ENCODE data around the gene CD8A. TPM values are rescaled to one million over a fixed set of nuclear protein-coding genes. Genes with fewer than 3 reads are reported as not detected.
A peak's percentile ranks its signal among the peaks of the same experiment; 100 is the strongest.

Gene CD8A
- total RNA-seq, 1 experiment from 2014 or later = not detected

DNA sequence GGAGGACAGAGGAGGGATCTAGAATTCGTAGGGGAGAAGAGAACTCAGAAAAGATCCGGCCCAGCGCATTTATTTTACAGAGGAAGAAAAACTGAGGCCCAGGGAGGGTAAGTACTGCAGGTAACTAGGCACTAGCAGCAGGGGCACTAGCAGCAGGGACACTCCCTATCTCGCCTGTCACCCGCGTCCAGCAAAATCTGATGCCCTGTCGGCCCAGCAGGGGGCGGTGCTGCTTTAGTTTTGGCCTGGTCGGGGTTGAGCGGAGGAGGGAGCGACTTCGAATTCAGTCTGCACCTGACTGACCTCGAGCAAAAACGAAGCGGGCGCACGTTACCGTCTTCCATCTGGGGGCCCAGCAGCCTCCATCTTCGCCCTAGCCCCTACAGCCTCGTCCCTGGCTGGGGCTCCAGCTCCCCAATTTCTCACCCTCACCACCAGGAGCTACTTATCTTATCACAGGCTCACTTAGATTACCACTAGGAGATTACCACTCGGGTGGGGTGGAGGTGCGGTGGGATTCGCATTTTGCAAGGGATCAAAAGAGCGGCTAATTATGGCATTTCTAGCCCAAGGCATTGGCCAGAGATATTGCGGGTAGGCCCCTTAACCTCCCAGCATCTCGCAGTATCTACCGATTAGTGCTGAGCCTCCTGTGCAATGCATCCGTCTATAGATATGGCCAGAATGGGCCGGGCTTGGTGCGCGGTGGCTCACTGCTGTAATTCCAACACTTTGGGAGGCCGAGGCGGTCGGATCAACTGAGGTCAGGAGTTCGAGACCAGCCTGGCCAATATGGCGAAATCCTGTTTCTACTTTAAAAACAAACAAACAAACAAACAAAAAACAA, 17.8 kb upstream of the CD8A start:
- peak; percentile 87 for DNase-seq (ENCODE audit: low read depth)

DNA sequence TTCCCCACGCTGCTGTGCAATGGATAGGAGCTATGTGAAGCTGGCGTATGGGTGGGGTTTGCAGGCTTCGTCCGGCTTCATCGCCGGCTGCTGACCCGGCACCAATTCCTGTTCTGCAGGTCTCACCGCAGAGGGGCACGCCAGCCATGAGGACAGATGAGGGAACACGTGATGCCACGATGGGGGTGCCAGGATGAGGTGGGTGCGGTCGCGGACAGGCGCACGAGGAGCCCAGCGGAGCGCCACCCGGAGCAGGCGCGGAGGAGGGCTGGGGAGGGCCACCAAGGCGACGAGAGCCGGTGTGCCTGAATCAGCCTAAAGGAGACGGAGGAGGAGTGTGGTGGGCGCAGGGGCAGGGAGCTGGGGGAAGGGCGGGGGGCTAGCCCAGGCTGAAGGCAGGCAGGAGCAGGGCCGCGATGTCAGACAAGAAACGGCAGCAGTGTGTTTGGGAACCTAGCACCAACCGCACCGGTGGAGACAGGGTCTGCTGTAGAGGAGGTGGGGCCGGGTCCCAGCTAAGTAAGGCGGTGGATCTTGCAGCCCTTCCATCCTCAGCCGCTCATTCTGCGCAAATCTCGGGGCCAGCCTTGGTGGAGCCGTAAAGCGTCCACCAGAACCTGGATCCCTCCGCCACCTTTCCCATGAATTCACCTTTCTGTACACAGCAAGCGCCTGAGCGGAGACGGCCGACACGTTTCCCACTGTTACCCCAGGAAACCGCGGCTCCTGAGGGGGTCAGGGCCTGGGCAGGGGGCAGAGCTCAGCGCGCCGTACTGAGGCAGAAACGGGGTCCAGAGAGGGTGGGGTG, 17.0 kb upstream of the CD8A start:
- peak; percentile 59 for DNase-seq (ENCODE audit: low read depth)

DNA sequence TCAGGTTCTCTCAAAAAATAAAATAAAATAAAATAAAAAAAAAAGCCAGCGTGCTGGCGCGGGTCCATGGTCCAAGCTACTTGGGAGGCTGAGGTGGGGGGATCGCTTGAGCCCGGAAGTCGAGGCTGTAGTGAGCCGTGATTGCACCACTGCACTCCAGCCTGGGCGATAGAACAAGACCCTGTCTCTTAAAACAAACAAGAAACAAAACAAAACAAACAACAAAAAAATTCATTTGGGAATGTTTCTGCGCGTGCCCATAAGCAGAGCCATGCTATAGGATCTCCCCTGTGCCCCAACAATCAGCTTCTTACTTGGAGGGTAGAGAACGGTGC, 16.4 kb upstream of the CD8A start:
- no peak for DNase-seq (ENCODE audit: low read depth)

DNA sequence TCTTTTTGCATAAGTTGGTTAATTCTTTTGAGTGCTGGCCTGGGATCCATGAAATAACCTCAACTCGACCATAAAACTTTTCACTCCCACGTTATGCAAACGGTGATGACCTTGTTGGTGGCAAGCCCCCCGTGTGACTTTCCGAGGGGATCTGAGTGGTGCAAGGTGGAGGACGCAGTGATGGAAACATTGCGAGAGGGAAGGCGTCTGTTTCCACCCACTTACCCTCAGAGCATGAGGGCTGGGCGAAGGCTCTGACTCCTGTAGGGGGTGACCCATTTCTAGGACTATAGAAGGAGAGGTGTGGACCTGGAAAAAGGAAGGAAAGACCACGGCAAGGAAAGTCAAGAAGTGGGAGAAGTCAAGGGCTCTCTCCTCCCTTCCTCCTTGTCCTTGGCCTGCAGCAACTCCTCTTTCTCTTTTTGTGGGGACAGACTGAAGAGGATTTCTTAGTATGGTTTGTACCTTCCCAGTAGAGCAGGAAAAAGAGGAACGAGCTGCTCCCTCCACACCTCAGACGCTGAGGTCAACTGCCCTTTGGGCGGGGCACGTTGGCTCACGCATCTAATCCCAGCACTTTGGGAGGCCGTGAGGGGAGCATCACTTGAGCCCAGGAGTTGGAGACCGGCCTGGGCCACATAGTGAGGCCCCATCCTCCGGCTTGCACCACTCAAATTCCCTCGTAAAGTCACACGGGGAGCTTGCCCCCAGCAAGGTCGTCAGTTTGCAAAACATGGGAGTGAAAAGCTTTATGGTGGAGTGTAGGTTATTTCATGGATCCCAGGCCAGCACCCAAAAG, 15.5 kb upstream of the CD8A start:
- no peak for DNase-seq (ENCODE audit: low read depth)

DNA sequence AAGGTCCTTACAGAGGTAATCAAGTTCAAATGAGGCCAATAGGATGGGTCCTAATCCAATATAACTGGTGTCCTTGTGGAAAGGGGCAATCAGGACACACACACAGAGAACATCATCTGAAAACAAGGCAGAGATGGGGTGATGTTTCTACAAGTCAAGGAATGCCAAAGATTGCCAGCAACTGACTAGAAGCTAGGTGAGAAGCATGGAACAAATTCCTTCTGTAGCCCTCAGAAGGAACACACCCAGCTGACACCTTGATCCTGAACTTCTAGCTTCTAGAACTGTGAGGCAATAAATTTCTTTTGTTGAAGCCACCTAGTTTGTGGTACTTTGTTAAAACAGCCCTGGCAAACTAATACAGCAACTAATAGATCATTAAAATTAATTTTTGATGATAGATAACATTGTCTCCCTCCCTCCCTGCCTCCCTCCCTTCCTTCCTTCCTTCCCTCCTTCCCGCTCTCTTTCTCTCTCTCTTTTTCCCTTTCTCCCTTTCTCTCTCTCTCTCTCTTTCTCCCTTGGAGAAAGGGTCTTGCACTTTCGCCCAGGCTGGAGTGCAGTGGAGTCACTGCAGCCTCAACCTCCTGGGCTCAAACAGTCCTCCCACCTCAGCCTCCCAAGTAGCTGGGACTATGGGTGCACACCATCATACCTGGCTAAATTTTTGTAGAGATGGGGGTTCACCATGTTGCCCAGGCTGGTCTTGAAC, 10.3 kb upstream of the CD8A start:
- DNase-seq (ENCODE audit: low read depth) = no peak

DNA sequence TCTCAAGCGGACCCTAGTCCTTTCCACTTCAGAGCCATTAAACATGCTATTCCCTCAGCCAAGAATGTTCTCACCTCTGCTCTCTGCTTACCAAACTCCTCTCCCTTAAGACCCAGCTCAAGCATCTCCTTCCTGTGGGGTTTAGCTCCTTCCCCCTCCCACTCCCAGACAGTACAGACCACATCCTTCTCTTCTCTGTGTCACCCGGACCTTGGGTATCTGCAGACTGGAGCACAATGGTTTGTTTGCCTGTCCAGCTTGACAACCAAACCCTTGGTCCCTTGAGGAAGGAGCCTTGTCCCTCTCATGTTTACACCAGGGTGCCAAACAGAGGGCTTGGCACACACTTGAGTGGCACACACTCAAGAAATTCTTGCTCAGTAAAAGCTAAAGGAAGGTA, 4.1 kb upstream of the CD8A start:
- no peak for DNase-seq (ENCODE audit: low read depth)

DNA sequence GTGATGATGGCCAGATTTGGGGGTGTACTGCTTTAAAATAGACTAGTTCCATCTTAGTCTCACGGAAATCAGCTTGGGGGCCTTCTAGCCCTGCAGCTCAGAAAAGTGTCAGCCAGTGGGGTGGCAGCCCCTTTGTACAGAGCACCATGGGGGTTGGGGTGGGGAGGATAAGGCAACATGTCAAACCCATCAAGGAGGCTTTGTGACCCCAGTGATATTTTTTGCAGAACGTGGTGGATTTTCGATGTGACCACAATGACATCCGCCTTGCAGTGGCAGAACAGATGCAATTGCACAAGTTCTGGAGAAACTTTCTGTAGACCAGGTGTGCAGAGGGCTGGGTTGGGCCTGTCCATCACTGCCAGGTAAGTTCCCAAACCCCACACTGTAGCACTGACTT, 3.0 kb upstream of the CD8A start:
- DNase-seq (ENCODE audit: low read depth) = no peak

DNA sequence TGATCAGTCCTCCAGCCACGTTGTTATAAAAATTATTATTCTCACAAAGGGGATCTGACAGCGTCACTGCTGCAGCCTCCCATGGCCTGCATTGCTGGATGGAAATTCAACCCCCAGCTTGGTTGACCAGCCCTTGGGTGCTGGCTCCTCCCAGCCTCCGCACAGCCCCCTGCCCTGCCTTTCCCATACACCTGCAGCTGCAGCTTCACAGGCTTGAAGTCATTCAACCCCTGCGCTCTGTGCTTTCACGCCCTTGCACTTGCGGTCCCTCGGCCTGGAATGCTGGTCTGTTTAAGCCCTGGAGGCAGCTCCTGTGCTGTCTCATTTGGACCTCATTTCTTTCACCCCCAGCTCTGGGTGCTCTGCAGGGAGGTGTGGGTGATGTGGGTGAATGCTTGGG, 860 bp upstream of the CD8A start:
- no peak for DNase-seq (ENCODE audit: low read depth)

DNA sequence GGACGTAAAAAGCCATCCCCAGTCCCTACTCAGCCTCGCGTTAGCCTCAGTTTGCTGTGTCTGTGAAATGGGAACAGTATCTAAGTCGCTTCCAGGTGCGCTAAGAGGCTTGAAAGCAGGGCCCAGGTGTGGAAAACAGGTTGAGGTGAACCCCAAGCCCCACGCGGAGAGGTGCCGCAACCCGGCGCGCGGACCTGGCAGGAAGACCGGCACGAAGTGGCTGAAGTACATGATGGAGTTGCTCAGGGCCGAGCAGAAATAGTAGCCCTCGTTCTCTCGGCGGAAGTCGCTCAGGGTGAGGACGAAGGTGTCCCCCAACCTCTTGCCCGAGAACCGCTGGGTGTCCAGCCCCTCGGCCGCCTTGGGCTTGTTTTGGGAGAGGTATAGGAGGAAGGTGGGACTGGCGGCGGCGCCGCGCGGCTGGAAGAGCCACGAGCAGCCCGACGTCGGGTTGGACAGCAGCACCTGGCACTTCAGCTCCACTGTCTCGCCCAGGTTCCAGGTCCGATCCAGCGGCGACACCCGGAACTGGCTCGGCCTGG, 508 bp downstream of the CD8A start:
- no peak for DNase-seq (ENCODE audit: low read depth)

DNA sequence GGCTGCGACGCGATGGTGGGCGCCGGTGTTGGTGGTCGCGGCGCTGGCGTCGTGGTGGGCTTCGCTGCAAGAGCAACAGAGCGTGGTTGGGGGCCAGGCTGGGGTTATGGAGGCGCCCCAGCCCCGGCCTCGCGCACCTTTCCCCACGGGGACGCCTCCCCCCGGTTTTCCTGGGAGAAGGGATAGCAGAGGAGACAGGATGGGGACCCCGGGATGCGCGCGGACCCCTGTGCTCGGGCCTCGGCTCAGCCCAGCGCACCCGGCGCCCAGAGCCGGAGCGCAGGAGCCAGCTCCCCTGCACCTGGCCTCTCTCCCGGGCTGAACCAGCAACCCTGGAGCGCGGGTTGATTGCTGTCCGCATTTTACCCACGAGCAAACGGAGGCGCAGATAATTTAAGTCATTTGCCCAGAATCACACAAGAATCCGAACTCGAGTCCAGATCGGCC, 1.0 kb downstream of the CD8A start:
- no peak for DNase-seq (ENCODE audit: low read depth)

DNA sequence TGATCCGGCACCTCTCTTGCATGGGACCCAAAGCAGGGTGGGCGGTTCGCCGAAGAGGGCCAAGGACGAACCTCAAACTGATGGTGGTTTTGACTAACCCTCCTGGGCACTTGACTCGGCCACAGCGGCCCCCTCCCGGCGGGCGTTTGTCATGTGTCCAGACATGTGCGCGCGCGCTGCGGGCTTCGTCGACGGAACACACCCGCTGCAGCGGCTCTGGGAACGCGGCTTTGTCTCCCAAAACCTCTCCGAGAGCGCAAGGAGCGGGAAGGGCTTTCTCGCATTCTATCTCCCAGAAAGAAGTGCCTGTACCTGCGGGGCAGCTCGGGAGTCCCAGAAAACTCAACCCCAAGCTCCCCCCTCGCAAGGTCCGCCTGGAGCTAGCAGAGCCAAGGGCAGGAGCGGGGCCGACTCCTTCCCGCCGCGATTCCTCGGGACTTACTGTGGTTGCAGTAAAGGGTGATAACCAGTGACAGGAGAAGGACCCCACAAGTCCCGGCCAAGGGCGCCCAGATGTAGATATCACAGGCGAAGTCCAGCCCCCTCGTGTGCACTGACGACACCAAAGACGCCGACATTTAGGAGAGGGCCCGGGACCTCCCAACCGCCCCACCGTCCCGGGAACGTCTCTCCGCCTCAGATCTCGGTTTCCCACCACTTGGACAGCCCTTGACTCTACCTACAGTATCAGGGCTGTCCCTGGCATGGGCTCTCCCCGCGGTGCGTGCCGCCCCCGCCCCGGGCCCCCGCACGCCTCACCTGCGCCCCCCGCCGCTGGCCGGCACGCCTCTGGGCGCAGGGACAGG, 1.6 kb downstream of the CD8A start:
- no peak for DNase-seq (ENCODE audit: low read depth)

DNA sequence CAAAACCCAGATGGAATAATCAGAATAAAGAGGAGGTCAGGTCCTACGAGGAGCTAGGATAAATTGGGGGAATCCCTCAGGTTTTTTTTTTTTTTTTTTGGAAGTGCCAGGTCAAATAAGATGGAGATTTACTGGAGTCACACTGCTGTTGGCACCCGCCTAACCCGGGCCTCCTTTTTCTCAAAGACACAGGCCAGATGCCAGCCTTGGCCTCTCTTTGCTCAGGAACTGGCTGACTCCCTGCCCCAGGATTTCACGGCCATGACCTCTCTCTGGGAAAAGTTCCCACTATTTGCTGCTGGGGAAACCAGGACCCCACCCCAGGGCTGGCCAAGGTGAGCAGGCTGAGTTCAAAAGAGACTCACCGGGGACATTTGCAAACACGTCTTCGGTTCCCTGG, 2.5 kb downstream of the CD8A start:
- DNase-seq (ENCODE audit: low read depth) = no peak

DNA sequence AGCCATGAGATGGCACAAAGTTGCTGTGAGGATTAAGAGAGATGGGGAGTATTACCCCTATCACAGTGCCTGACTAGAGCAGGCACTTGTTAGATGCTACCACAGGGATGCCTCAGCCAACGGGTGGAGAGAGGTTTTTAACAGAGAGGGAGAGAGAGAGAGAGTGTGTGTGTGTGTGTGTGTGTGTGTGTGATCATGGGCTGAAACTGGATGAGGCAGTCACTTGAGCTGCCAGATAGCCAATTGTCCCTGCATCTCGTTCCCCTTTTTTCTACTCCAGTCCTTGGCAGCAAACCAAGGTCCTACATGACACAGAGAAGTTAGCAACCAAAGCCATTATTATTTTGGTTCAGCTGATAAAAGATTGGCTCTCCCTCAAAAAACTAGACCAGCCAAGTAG, 3.0 kb downstream of the CD8A start:
- DNase-seq (ENCODE audit: low read depth) = no peak

DNA sequence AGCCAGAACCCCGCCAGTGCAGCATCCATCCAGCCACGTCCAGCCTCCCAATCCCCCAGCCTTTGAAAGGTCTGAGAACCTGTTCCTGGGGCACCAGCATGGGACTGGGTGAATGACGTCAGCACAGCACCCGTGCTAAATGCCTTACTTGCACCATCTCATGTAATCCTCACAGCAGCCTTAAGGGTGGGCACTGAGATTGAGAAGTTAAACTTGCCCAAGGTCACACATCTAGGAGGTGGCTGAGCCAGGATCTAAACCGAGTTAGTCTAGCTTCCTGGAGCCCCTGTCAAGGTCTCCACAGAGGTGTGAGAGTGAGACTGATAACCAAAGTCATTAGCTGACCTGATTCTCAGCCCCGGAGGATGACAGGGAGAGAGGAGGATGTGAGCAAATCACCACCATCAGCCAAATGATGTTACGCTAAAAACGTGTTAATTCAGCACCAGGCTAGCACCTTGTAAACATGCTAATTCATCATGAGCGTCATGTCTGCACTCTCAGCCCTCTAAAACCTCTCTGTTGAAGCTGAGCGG, 4.6 kb downstream of the CD8A start:
- DNase-seq (ENCODE audit: low read depth) = no peak

DNA sequence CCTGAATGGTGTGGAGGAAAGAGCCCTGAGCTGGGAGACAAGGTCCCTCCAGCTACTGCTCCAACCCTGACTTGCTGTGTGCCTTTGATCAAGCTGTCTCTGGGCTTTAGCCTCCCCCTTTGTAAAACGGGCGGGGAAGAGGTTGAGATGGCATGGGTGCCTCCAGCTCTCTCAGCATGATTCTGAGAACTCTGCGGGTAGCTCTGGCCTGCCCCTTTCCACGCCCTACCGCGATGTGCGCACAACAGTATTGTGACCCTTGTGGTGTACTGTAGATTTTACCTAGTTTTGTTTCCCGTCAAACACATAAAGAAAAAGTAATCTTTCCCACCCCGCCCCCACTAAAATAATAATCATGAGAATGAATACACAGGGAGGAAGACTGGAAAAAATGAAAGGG, 5.3 kb downstream of the CD8A start:
- DNase-seq (ENCODE audit: low read depth) = no peak

DNA sequence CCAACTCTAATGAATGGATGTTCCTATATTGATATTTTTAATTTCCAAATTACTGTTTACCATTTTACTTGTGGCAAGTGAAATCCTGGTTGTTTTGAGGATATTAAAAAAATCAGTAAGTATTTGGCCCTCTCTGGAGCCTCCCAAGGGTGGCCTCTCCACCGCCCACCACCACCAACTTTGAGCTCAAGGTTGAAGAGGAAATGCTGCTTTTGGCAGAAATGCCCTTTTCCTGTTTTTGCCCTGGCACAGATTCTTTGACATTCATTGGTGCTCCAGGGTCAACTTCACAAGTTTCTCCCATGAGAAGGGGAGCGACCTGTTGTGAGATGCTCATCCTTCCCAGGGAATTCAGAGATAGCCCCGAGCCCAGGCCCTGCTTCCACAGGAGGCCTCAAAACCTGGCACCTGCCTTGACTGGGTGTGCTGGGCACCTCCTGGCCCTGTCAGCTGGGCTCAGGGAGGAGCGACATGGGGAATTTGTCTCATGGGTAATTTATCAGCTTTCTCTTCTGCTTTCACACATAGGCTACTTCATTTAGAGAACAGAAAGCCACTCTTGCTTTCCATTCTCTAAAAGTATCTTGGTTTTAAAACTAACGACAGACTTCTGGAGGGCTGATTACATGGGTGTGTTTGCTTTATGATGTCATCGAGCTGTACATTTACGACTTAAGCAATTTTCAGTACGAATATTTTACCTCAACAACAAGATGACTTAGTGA, 6.9 kb downstream of the CD8A start:
- no peak for DNase-seq (ENCODE audit: low read depth)

DNA sequence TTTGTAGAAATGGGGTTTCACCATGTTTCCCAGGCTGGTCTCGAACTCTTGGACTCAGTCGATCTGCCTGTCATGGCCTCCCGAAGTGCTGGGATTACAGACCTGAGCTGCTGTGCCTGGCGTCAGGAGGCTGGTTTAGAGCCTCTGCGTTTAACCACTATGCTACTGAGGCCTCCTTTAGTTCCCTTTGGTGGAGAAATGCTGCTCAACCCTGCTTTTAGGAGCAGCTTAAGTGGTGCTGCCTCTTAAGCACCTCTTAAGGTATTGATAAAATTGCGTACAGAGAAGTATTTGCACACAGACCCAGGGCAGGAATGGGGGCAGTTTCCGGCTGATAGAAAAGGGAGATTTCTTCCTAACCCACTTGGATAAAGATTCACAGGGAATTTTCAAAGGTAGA, 8.0 kb downstream of the CD8A start:
- DNase-seq (ENCODE audit: low read depth) = no peak

DNA sequence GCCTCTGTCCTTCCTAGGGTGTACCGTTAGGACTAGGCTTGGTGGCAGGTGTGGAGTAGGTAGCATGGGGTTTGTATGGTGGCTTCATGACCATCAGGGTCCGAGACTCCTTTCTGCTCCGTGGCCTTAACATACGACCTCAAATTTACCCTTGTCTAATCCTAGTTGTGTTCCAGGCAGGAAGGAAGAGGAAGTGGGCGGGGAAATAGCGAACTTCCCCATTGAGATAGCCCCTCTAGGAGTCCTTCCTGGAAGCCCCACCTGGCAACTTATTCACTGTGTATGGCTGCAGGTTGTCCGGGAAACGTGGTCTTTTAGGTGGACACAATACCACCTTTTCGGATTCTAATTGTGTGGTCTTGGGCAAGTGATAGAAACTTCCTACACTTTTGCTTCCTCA, 9.3 kb downstream of the CD8A start:
- no peak for DNase-seq (ENCODE audit: low read depth)

DNA sequence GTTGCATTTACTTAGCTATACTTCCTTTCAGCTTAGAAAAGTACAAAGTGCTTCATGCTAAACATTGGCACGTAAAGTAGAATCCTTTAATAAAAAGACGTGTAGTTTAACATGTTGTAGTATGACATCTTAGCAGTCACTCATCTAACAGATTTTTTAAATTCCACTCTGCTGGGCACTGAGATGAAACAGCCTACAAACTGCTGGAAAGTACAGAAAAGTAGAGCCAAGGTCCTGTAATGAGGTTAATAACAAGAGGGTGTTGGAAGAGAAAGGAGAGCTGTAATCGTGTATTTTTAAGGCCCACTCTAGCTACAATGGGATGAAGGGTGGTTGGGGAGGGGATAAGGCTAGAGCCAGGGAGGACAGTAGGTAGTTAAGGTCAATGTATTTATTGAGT, 10.7 kb downstream of the CD8A start:
- DNase-seq (ENCODE audit: low read depth) = no peak

DNA sequence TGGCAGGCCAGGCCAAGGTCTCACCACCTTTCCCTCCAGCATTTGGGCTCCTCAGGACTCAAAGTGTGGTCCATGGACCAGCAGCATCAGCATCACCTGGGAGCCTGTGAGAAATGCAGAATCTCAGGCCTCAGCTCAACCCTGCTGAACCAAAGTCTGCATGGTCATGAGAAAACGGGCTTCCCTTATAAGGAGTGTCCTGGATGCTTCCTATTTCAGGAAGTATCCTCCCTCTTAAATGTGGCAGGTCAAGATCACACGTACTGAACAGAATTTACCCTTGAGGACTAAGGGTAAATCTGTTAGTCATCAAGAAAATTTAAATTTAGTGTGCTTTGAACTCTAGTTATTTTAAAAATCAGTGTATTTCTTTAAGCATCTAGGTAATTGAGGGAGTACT, 11.8 kb downstream of the CD8A start:
- no peak for DNase-seq (ENCODE audit: low read depth)
